Kidney (tissue), 14 donors: Measurements from ENCODE around the gene MBNL1. TPM values are rescaled to one million over a fixed set of nuclear protein-coding genes. Genes with fewer than 3 reads are reported as not detected.

Experiments
- DNase-seq, 5 donors: peaks; one replicate each; pipeline ENCODE4 v3.0.0-alpha.2; 2013 to 2020
- FAIRE-seq: peaks from 2 replicates; lab custom pipeline; 2012; peaks lifted over from hg19 to GRCh38; lab: Jason Lieb, UNC
- H3K27ac ChIP-seq, 2 donors: one replicate each; pipeline ENCODE4 v1.7.0; 2013; ENCODE audit warnings: low read depth in 2 of 2, low read length in 2 of 2, inconsistent platforms in 1 of 2
- H3K27me3 ChIP-seq: one replicate; pipeline ENCODE4 v1.7.1; 2013; ENCODE audit warnings: low read length, inconsistent platforms; ENCODE audit not compliant: control insufficient read depth, insufficient read depth
- H3K36me3 ChIP-seq, 3 donors: one replicate each; pipeline versions ENCODE4 v1.7.0 to v1.7.1; 2013; ENCODE audit warnings: low read length in 3 of 3, control low read depth in 1 of 3, inconsistent platforms in 1 of 3; ENCODE audit not compliant: insufficient read depth in 3 of 3, control insufficient read depth in 2 of 3
- H3K4me1 ChIP-seq, 3 donors: one replicate each; pipeline versions ENCODE4 v1.7.0 to v1.7.1; 2013; ENCODE audit warnings: low read length in 3 of 3, inconsistent platforms in 1 of 3, low read depth in 1 of 3; ENCODE audit not compliant: control insufficient read depth in 2 of 3, insufficient read depth in 2 of 3
- H3K4me3 ChIP-seq, 3 donors: one replicate each; pipeline versions ENCODE4 v1.7.0 to v1.8.1; 2013; ENCODE audit warnings: low read length in 3 of 3, control low read depth in 1 of 3, inconsistent platforms in 1 of 3
- H3K9ac ChIP-seq, 3 donors: one replicate each; pipeline versions ENCODE4 v1.7.0 to v1.7.1; 2013; ENCODE audit warnings: low read length in 3 of 3, control low read depth in 1 of 3, inconsistent platforms in 1 of 3
- H3K9me3 ChIP-seq, 3 donors: one replicate each; pipeline versions ENCODE4 v1.7.0 to v1.7.1; 2013; ENCODE audit warnings: low read length in 3 of 3, control low read depth in 1 of 3, inconsistent platforms in 1 of 3; ENCODE audit not compliant: control insufficient read depth in 2 of 3, insufficient read depth in 1 of 3
- CTCF ChIP-seq: IDR thresholded peaks from 3 replicates; pipeline ENCODE4 v1.5.1; 2012; ENCODE audit warnings: mild to moderate bottlenecking, moderate library complexity, borderline replicate concordance; ENCODE audit not compliant: insufficient read depth; ENCODE audit errors: extremely low read depth
- intact Hi-C: fragments of 100-400 bp; cut with DNase I; formaldehyde crosslinking; loops from one replicate; pipeline ENCODE4 v1.11.1; 2022
- polyA plus RNA-seq: library from polyadenylated mRNA; stranded (reverse); fragments of 350-450 nt; fragmentation: Illumina TruSeq; extraction: RNeasy Lipid Tissue Mini Kit (QIAGEN cat#74804); gene quantifications from one replicate; pipeline ENCODE4 v1.2.3, GENCODE V29; 2014; ENCODE audit warnings: low read depth, low replicate concordance; ENCODE audit not compliant: insufficient read depth
- total RNA-seq: library from RNA; stranded (reverse); fragmentation: NEBNext Ultra II Directional; extraction: Animal tissue kit (Norgen Biotek cat#: 25700); gene quantifications from one replicate; pipeline ENCODE4 v1.2.1, GENCODE V29; 2021
- donor health status: control.
- donor health status: control.
- donor health status: control.
- donor health status: control.
- donor health status: control.
- donor health status: DM: yes; HTN: yes; CAD: no.
- donor health status: Normal renal cell carcinoma (clear cell type).

The MBNL1 gene
- total and polyA plus RNA-seq, 2 donors from 2014 or later, result 22.0 to 167 TPM

GRCh38 chr3:152486364-152486763 is 217.6 kb downstream of the MBNL1 start:
- H3K4me3 ChIP-seq, result no peak overlapping the region
- H3K9ac ChIP-seq, result no peak overlapping the region
- H3K36me3 ChIP-seq, result no peaks in the 10 kb centered on the region
- H3K4me1 ChIP-seq, result no peaks in the 10 kb centered on the region
- intact Hi-C loops, result no loop called here
- no peak overlapping the region for H3K27ac ChIP-seq
- FAIRE-seq (no peak), DNase-seq (no peak)
- peaks cover 0 to 6% (median 0%) of the 10 kb centered on the region in 3 donors for H3K9me3 ChIP-seq
- TF ChIP-seq CTCF, result no peak
- no peaks in the 10 kb centered on the region for H3K27me3 ChIP-seq

- Histone ChIP-seq H3K4me3 (no peak overlapping the region), H3K36me3 (no peaks in the 10 kb centered on the region), H3K4me1 (no peaks in the 10 kb centered on the region), H3K9ac (no peak overlapping the region), H3K9me3 (no peaks in the 10 kb centered on the region), H3K27ac (no peak overlapping the region), H3K27me3 (no peaks in the 10 kb centered on the region)
- TF ChIP-seq CTCF, result no peak
- no peak for FAIRE-seq
- intact Hi-C loops, result no loop called here
- DNase-seq, result no peak
These were observed 219.7 kb downstream of the MBNL1 start for GRCh38 chr3:152488449-152488848.

- H3K9me3 ChIP-seq, result no peaks in the 10 kb centered on the region
These were observed 223.2 kb downstream of the MBNL1 start for GRCh38 chr3:152491922-152492321.

More at GRCh38 chr3:152491922-152492321, 223.2 kb downstream of the MBNL1 start:
- Histone ChIP-seq H3K27ac (no peak overlapping the region), H3K4me3 (no peak overlapping the region), H3K27me3 (no peaks in the 10 kb centered on the region), H3K9ac (no peak overlapping the region), H3K36me3 (no peaks in the 10 kb centered on the region), H3K4me1 (no peaks in the 10 kb centered on the region)
- DNase-seq (no peak), FAIRE-seq (no peak)
- no peak for TF ChIP-seq CTCF
- intact Hi-C loops, result no loop called here
